Ascending aorta (tissue), 2 donors: ENCODE results near the gene IFNAR2. TPM values are rescaled to one million over a fixed set of nuclear protein-coding genes. Genes with fewer than 3 reads are reported as not detected.

ENCODE experiments used
- DNase-seq, 2 donors: peaks; one replicate each; pipeline ENCODE4 v3.0.0-alpha.2; 2019; ENCODE audit warnings: low spot score in 2 of 2
- H3K27ac ChIP-seq, 2 donors: fragments of 200-600 bp; sonication (generic); one replicate each; pipeline ENCODE4 v1.5.1; 2016 to 2017; ENCODE audit warnings: mild to moderate bottlenecking in 1 of 2
- H3K27me3 ChIP-seq: fragments of 200-600 bp; sonication (generic); one replicate; pipeline ENCODE4 v1.5.1; 2017
- H3K36me3 ChIP-seq, 2 donors: fragments of 200-600 bp; sonication (generic); one replicate each; pipeline ENCODE4 v1.5.1; 2016
- H3K4me1 ChIP-seq, 2 donors: fragments of 200-600 bp; sonication (generic); one replicate each; pipeline ENCODE4 v1.5.1; 2016 to 2017; ENCODE audit warnings: mild to moderate bottlenecking in 1 of 2
- H3K4me3 ChIP-seq, 2 donors: fragments of 200-600 bp; sonication (generic); one replicate each; pipeline ENCODE4 v1.5.1; 2016 to 2017; ENCODE audit warnings: mild to moderate bottlenecking in 1 of 2
- H3K9me3 ChIP-seq, 2 donors: fragments of 200-600 bp; sonication (generic); one replicate each; pipeline ENCODE4 v1.5.1; 2016
- CTCF ChIP-seq, 3 experiments: fragments of 200-600 bp in 2 of 3; fragments of 450-650 bp in 1 of 3; sonication (generic) in 2 of 3; IDR thresholded peaks; one replicate each; pipeline ENCODE4 v1.5.1; 2016 to 2019; ENCODE audit warnings: antibody characterized with exemption in 3 of 3, mild to moderate bottlenecking in 1 of 3, moderate library complexity in 1 of 3
- intact Hi-C: fragments of 100-400 bp; cut with DNase I; formaldehyde crosslinking; loops from one replicate; pipeline ENCODE4 v1.15.1; 2023
- total RNA-seq: library from RNA; depleted of rRNA; stranded (reverse); fragments of >200 nt; gene quantifications from one replicate; pipeline ENCODE4 v1.1.0, GENCODE V29; 2016

Gene IFNAR2
- total RNA-seq, 1 donor from 2014 or later, result 30.3 TPM

GRCh38 chr21:33244779-33245105 is 15.0 kb downstream of the IFNAR2 start:
- Histone ChIP-seq H3K4me1 (no peaks in the 10 kb centered on the region), H3K4me3 (no peak overlapping the region), H3K36me3 (peaks cover 41 to 66% of the 10 kb centered on the region in 2 donors), H3K27ac (no peak overlapping the region), H3K9me3 (no peaks in the 10 kb centered on the region), H3K27me3 (no peaks in the 10 kb centered on the region)
- intact Hi-C loops, result no loop called here
- DNase-seq, result no peak
- TF ChIP-seq CTCF (IDR thresholded peaks at IDR 0.05), result no peak

GRCh38 chr21:33245289-33245918 is 15.7 kb downstream of the IFNAR2 start:
- intact Hi-C loops, result no loop called here
- H3K27ac ChIP-seq, result no peak overlapping the region

GRCh38 chr21:33246506-33246905 is 16.8 kb downstream of the IFNAR2 start:
- Histone ChIP-seq H3K9me3 (no peaks in the 10 kb centered on the region), H3K36me3 (peaks cover 49 to 82% of the 10 kb centered on the region in 2 donors), H3K27me3 (no peaks in the 10 kb centered on the region), H3K27ac (no peak overlapping the region), H3K4me1 (no peaks in the 10 kb centered on the region), H3K4me3 (no peak overlapping the region)
- no peak for TF ChIP-seq CTCF (IDR thresholded peaks at IDR 0.05)
- intact Hi-C loops, result no loop called here
- DNase-seq, result no peak

More at GRCh38 chr21:33245289-33245918, 15.7 kb downstream of the IFNAR2 start:
- H3K4me1 ChIP-seq, result no peaks in the 10 kb centered on the region
- H3K4me3 ChIP-seq, result no peak overlapping the region
- no peaks in the 10 kb centered on the region for H3K27me3 ChIP-seq
- peaks cover 42 to 72% of the 10 kb centered on the region in 2 donors for H3K36me3 ChIP-seq
- no peak for TF ChIP-seq CTCF (IDR thresholded peaks at IDR 0.05)
- DNase-seq, result no peak
- no peaks in the 10 kb centered on the region for H3K9me3 ChIP-seq

GRCh38 chr21:33246963-33247362 is 17.2 kb downstream of the IFNAR2 start:
- H3K27ac ChIP-seq, result no peak overlapping the region
- intact Hi-C loops, result no loop called here

GRCh38 chr21:33247599-33247998 is 17.9 kb downstream of the IFNAR2 start:
- Histone ChIP-seq H3K4me3 (no peak overlapping the region), H3K27me3 (no peaks in the 10 kb centered on the region), H3K27ac (no peak overlapping the region), H3K9me3 (no peaks in the 10 kb centered on the region), H3K4me1 (no peaks in the 10 kb centered on the region), H3K36me3 (peaks cover 55 to 87% of the 10 kb centered on the region in 2 donors)
- DNase-seq, result no peak
- TF ChIP-seq CTCF (IDR thresholded peaks at IDR 0.05), result no peak
- intact Hi-C loops, result no loop called here

More at GRCh38 chr21:33246963-33247362, 17.2 kb downstream of the IFNAR2 start:
- no peak for TF ChIP-seq CTCF (IDR thresholded peaks at IDR 0.05)
- H3K9me3 ChIP-seq, result no peaks in the 10 kb centered on the region
- H3K36me3 ChIP-seq, result peaks cover 52 to 84% of the 10 kb centered on the region in 2 donors
- H3K4me1 ChIP-seq, result no peaks in the 10 kb centered on the region
- no peak for DNase-seq
- H3K27me3 ChIP-seq, result no peaks in the 10 kb centered on the region
- no peak overlapping the region for H3K4me3 ChIP-seq
